ENCODE results near the gene EP400.

DNA sequence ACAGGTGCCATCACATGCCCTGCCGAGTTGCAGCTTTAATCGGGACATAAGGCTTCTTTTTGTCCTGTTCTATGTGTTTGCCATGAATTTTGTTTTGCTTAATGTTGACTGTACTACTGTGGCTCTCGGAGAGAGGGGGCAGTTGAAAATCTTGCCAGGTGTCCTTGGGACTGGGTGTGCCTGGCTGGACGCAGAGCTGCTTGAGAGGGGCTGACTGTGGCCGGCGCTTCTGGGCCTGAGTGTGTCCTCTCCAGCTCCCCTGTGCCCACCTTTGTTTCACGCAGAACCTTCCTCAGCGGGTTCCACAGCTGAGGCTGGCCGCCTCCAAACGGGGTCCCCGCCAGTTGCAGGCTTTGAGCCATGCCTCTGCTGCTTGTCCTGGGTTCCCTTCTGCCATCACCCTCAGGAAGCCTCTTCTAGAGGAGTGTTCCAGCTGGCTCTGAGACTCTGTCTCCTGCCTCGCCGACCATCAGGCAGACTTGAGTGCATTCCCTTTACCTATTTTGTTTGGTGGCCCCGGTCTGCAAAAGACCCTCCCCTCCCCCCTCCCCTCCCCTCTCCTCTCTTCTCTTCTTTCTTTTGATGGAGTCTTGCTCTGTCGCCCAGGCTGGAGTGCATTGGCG is 144.6 kb downstream of the EP400 start:
- TF ChIP-seq, protein P1, sequence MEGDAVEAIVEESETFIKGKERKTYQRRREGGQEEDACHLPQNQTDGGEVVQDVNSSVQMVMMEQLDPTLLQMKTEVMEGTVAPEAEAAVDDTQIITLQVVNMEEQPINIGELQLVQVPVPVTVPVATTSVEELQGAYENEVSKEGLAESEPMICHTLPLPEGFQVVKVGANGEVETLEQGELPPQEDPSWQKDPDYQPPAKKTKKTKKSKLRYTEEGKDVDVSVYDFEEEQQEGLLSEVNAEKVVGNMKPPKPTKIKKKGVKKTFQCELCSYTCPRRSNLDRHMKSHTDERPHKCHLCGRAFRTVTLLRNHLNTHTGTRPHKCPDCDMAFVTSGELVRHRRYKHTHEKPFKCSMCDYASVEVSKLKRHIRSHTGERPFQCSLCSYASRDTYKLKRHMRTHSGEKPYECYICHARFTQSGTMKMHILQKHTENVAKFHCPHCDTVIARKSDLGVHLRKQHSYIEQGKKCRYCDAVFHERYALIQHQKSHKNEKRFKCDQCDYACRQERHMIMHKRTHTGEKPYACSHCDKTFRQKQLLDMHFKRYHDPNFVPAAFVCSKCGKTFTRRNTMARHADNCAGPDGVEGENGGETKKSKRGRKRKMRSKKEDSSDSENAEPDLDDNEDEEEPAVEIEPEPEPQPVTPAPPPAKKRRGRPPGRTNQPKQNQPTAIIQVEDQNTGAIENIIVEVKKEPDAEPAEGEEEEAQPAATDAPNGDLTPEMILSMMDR (IDR thresholded peaks at IDR 0.05) = no peak
- no peak for TF ChIP-seq POLR2AphosphoS5 (IDR thresholded peaks at IDR 0.05)
- no peak for TF ChIP-seq EP300 (IDR thresholded peaks at IDR 0.05)

Measured in upper lobe of left lung (tissue), 4 donors.